ENCODE measurements around the gene IPO8.
A peak's percentile ranks its signal among the peaks of the same experiment; 100 is the strongest.
"Not testable (repeated sequence)": the region's sequence is repeated elsewhere in the genome, so short reads cannot be mapped to it uniquely, and the experiment has no call there.

IPO8 gene

DNA sequence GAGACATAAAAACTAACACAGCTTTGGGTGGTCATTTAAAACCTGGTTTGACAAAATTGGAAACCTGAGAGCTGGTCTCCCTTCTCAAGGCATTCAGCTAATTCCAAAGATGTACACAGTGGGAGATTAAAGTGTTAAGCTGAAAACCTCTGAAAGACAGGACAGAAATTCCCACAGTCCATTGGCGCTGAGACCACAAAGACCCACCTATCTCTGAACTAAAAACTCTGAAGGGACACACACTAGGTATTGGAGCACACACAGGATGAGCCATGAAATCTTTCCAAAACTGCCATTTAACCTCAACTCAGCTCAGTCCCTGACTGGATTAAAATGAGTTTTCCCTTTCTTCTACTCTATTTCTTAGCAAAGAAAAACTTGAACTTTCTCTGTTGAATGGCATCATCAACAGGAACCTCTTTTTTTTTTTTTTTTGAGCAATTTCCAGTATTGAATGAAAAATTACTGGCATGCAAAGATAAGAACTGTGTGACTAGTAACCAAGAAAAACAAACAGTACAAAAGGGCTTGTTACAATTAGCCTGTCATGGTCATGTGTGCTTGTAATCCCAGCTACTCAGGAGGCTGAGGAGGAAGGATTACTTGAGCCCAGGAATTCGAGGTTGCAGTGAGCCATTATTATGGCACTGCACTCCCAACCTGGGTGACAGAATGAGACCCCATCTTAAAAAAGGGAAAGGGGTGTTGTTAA is 82.4 kb downstream of the IPO8 start:
- H3K4me3 ChIP-seq = no peak overlapping the region
- in situ Hi-C loops (cut with MboI; ENCODE audit: low sequenced_read_pairs) = no loop called here
- no peaks in the 10 kb centered on the region for H3K9me3 ChIP-seq
- H3K27me3 ChIP-seq (ENCODE audit: low read depth) = no peaks in the 10 kb centered on the region
- DNase-seq (ENCODE audit: low spot score in 2 of 2) = no peak
- no peaks in the 10 kb centered on the region for H3K36me3 ChIP-seq (replicated peaks)
- H3K4me1 ChIP-seq = peaks cover 6% of the 10 kb centered on the region

DNA sequence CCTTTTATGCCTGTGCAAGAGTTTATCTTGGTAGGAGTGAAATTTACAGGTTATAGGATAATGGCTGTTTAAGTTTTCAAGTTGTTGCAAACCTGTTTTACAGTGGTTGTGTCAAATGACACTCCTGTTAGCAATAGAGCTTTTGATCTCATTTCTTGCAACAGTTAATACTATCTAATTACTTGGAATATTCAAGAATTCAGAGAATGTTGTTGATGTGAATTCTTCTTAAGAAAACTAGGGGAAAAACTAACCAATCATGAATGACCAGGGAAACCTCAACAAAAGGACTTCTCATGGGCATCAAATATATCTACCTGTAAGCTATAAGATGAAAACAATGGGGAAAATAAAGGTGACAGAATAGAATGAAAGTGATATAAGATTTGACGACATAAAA is 85.0 kb downstream of the IPO8 start:
- H3K4me1 ChIP-seq = peaks cover 6% of the 10 kb centered on the region
- no peaks in the 10 kb centered on the region for H3K9me3 ChIP-seq
- no peaks in the 10 kb centered on the region for H3K27me3 ChIP-seq (ENCODE audit: low read depth)
- DNase-seq (ENCODE audit: low spot score in 2 of 2) = no peak
- no peak overlapping the region for H3K4me3 ChIP-seq
- in situ Hi-C loops (cut with MboI; ENCODE audit: low sequenced_read_pairs) = no loop called here
- no peaks in the 10 kb centered on the region for H3K36me3 ChIP-seq (replicated peaks)

DNA sequence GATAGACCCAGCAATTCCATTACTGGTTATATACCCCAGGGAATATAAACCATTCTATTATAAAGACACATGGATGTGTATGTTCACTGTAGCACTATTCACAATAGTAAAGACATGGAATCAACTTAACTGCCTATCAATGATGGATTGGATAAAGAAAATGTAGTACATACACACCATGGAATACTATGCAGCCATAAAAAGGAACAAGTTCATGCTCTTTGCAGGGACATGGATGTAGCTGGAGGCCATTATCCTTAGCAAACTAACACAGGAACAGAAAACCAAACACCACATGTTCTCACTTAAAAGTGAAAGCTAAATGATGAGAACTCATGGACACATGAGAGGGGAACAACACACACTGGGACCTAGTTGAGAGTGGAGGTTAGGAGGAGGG is 85.8 kb downstream of the IPO8 start:
- H3K36me3 ChIP-seq (replicated peaks); H3K4me1 ChIP-seq; H3K27me3 ChIP-seq (ENCODE audit: low read depth); DNase-seq (ENCODE audit: low spot score in 2 of 2); in situ Hi-C loops (cut with MboI; ENCODE audit: low sequenced_read_pairs); H3K4me3 ChIP-seq; H3K9me3 ChIP-seq: not testable (repeated sequence)

DNA sequence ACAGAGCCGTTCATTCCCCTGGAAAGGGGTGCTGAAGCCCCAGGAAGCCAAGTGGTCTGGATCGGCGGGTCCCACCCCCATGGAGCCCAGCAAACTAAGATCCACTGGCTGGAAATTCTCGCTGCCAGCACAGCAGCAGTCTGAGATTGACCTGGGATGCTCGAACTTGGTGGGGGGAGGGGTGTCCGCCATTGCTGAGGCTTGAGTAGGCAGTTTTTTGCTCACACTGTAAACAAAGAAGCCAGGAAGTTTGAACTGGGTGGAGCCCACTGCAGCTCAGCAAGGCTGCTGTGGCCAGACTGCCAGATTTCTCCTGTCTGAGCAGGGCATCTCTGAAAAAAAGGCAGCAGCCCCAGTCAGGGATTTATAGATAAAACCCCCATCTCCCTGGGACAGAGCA is 91.4 kb downstream of the IPO8 start:
- in situ Hi-C loops (cut with MboI; ENCODE audit: low sequenced_read_pairs); H3K4me3 ChIP-seq; DNase-seq (ENCODE audit: low spot score in 2 of 2); H3K27me3 ChIP-seq (ENCODE audit: low read depth); H3K36me3 ChIP-seq (replicated peaks); H3K9me3 ChIP-seq; H3K4me1 ChIP-seq: not testable (repeated sequence)

DNA sequence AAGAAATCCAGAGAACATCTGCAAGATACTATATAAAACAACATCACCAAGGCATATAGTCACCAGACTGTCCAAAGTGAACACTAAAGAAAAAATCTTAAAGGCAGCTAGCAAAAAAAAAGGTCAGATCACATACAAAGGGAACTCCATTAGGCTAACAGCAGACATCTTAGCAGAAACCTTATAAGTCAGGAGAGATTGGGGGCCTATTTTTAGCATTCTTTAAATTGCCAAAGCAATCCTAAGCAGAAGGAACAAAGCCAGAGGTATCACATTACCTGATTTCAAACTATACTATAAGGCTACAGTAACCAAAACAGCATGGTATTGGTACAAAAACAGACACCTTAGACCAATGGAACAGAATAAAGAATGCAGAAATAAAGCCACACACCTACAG is 92.5 kb downstream of the IPO8 start:
- in situ Hi-C loops (cut with MboI; ENCODE audit: low sequenced_read_pairs) = no loop called here
- no peak overlapping the region for H3K4me3 ChIP-seq
- DNase-seq (ENCODE audit: low spot score in 2 of 2) = no peak
- no peaks in the 10 kb centered on the region for H3K9me3 ChIP-seq
- no peaks in the 10 kb centered on the region for H3K27me3 ChIP-seq (ENCODE audit: low read depth)
- H3K4me1 ChIP-seq = peaks cover 16% of the 10 kb centered on the region
- no peaks in the 10 kb centered on the region for H3K36me3 ChIP-seq (replicated peaks)

DNA sequence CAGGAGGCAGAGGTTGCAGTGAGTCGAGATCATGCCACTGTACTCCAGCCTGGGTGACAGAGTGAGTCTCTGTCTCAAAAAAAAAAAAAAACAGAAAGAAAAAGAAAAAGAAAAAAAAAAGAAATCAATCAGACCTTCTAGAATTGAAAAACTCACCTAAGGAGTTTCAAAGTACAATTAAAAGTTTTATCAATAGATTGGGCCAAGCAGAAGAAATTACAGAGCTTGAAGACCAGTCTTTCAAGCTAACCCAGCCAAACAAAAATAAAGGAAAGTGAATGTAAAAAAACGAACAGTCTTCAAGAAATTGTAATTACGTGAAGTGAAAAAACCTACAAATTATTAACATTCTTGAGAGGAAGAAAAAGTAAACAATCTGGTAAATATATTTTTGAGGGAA is 93.0 kb downstream of the IPO8 start:
- no peak for DNase-seq (ENCODE audit: low spot score in 2 of 2)
- H3K27me3 ChIP-seq (ENCODE audit: low read depth) = no peaks in the 10 kb centered on the region
- in situ Hi-C loops (cut with MboI; ENCODE audit: low sequenced_read_pairs) = no loop called here
- H3K4me1 ChIP-seq = peaks cover 16% of the 10 kb centered on the region
- no peaks in the 10 kb centered on the region for H3K36me3 ChIP-seq (replicated peaks)
- H3K9me3 ChIP-seq = no peaks in the 10 kb centered on the region
- H3K4me3 ChIP-seq = no peak overlapping the region

DNA sequence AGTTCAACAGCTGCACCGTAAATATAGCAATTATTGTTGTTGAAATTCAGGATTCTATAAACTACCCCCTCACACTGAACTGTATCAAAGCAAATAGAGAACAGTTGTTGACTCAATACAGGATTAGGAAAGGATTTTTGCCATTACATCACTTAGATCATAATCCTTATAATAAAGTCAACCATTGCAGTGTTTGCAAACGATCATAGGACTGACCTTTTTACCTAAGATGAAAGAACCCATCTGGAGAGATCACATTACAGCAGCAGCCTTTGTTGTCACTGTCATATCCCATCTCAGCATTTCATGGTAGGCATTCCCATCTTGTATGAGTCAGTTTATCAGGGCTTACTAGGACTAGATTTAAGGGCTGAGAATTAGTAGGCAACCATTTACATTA is 96.1 kb downstream of the IPO8 start:
- peaks cover 16% of the 10 kb centered on the region for H3K4me1 ChIP-seq
- H3K4me3 ChIP-seq = no peak overlapping the region
- no peaks in the 10 kb centered on the region for H3K36me3 ChIP-seq (replicated peaks)
- in situ Hi-C loops (cut with MboI; ENCODE audit: low sequenced_read_pairs) = no loop called here
- H3K27me3 ChIP-seq (ENCODE audit: low read depth) = no peaks in the 10 kb centered on the region
- peak; percentile 21 to 81 for DNase-seq (ENCODE audit: low spot score in 2 of 2)
- no peaks in the 10 kb centered on the region for H3K9me3 ChIP-seq

DNA sequence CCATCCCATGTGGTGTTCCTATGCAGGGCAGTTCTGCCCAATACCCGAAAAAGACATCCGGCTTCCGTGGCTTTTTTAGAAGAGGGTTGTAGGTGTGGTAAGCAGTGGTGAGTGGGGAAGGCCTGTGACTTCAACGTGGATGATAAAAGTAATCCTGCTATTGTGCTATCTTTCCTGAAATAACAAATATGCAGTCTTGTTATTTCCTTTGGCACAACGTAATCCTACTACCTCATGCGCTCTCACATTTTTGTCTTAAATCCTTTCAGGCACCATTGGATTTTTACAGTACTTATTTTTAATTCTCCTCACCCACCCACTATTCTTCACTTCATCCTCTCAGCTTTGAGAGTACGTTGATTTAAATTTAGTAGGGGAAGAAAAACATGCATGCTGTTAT is 96.8 kb downstream of the IPO8 start:
- no peaks in the 10 kb centered on the region for H3K9me3 ChIP-seq
- no peaks in the 10 kb centered on the region for H3K27me3 ChIP-seq (ENCODE audit: low read depth)
- H3K4me3 ChIP-seq = no peak overlapping the region
- in situ Hi-C loops (cut with MboI; ENCODE audit: low sequenced_read_pairs) = no loop called here
- DNase-seq (ENCODE audit: low spot score in 2 of 2) = peak; percentile 22 to 57
- no peaks in the 10 kb centered on the region for H3K36me3 ChIP-seq (replicated peaks)
- H3K4me1 ChIP-seq = peaks cover 16% of the 10 kb centered on the region

DNA sequence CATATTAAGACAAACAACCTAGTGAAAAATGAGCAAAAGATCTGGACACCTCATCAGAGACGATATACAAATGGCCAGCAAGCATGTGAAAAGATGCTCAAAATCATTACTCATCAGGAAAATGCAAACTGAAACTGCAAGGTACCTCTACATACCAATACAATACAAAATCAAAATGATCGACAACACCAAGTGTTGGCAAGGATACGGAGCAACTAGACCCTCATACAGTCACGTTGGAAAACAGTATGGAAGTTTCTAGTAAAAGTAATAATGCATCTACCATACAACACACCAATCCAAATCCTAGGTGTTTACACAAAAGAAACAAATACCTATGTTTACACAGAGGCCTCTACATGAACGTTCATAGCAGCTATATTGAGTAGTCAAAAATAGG is 99.9 kb downstream of the IPO8 start:
- DNase-seq (ENCODE audit: low spot score in 2 of 2) = no peak
- no peaks in the 10 kb centered on the region for H3K9me3 ChIP-seq
- no peaks in the 10 kb centered on the region for H3K27me3 ChIP-seq (ENCODE audit: low read depth)
- H3K36me3 ChIP-seq (replicated peaks) = no peaks in the 10 kb centered on the region
- peaks cover 16% of the 10 kb centered on the region for H3K4me1 ChIP-seq
- no peak overlapping the region for H3K4me3 ChIP-seq
- in situ Hi-C loops (cut with MboI; ENCODE audit: low sequenced_read_pairs) = no loop called here

DNA sequence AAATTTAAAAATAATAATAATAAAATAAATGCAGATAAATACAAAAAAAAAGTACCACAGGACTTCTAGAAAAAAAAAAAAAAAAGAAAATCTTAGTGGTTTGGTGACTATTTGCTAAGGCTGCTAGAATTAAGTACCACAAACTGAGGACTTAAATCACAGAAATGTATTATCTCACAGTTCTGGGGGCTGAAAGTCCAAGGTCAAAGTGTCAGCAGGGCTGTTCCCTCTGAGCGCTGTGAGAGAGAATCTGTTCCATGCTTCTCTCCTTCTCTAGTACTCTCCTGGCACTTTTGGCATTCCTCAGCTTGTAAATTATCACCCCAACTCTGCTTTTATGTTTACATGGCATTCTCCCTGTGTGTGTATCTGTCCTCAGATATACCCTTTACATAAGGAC is 101.2 kb downstream of the IPO8 start:
- in situ Hi-C loops (cut with MboI; ENCODE audit: low sequenced_read_pairs) = no loop called here
- no peaks in the 10 kb centered on the region for H3K36me3 ChIP-seq (replicated peaks)
- DNase-seq (ENCODE audit: low spot score in 2 of 2) = no peak
- H3K4me3 ChIP-seq = no peak overlapping the region
- no peaks in the 10 kb centered on the region for H3K27me3 ChIP-seq (ENCODE audit: low read depth)
- H3K4me1 ChIP-seq = peaks cover 11% of the 10 kb centered on the region
- H3K9me3 ChIP-seq = no peaks in the 10 kb centered on the region

DNA sequence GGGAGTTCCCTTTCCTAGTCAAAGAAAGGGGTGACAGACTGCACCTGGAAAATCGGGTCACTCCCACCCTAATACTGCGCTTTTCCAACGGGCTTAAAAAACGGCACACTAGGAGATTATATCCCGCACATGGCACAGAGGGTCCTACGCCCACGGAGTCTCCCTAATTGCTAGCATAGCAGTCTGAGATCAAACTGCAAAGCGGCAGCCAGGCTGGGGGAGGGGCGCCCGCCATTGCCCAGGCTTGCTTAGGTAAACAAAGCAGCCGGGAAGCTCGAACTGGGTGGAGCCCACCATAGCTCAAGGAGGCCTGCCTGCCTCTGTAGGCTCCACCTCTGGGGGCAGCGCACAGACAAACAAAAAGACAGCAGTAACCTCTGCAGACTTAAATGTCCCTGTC is 107.1 kb downstream of the IPO8 start:
- in situ Hi-C loops (cut with MboI; ENCODE audit: low sequenced_read_pairs) = not testable (repeated sequence)

DNA sequence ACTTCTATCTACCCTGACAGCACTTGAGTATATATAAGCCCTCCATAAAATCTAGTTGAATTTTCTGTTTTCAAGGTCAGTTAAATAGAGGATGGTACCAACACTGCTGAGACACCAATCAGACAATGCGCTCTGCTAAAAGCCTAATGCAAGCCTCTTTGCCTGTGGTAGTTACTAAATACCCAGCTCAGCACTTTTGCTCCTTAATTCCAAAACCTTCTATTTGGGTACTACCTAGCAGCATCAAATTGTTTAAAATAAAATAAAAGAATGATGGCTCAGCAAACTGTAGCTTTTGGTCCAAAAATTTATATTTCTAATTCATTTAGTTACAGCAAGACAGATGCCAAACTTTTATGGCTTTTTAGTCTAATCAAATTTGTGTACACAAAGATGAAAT is 107.9 kb downstream of the IPO8 start:
- Histone ChIP-seq H3K27me3 (ENCODE audit: low read depth) (no peaks in the 10 kb centered on the region; the same call in 1 of the 2 replicates), H3K9me3 (no peaks in the 10 kb centered on the region), H3K4me3 (no peak overlapping the region), H3K36me3 (replicated peaks) (no peaks in the 10 kb centered on the region), H3K4me1 (no peaks in the 10 kb centered on the region)
- no peak for DNase-seq (ENCODE audit: low spot score in 2 of 2)
- in situ Hi-C loops (cut with MboI; ENCODE audit: low sequenced_read_pairs) = no loop called here

More for the DNA sequence above, 107.1 kb downstream of the IPO8 start:
- not testable (repeated sequence) for H3K4me1 ChIP-seq; H3K27me3 ChIP-seq (ENCODE audit: low read depth); H3K4me3 ChIP-seq; DNase-seq (ENCODE audit: low spot score in 2 of 2); H3K36me3 ChIP-seq (replicated peaks); H3K9me3 ChIP-seq

DNA sequence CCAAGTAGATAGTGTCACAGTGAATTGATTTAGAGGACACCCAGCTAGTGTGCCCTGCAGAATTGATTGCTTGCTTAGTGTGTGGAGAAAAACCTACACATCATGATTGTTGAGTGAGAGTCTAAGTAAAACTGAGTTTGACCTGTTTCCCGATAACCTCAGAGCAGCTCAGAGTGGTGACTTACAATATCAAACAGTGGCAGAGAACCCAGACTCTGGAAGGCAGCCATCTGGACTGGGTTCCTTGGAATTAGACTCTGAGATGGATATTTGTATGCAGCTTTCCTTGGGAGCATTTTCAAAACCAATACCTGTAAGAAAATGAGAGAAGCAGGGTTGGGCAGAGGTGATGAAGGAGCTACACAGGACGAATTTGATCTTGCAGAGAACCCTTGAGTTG is 109.8 kb downstream of the IPO8 start:
- in situ Hi-C loops (cut with MboI; ENCODE audit: low sequenced_read_pairs) = no loop called here

DNA sequence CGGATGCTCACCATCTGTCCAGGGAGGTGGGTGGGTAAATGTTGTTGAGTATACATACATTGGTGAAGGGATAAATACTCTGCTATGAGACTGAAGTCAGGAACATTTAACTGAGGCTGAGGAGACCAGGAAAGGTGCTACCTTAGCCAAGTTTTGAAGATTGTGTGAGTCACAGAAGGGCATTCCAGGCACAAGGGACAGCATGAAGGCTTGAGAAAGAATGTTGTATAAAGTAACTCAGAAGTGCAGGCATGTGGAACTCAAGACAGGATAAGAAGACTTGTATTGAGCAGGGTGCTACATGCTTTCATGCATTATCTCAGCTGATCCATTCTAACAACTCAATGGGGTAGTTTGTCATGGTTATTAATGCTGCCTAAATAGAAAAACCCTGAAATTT is 112.7 kb downstream of the IPO8 start:
- in situ Hi-C loops (cut with MboI; ENCODE audit: low sequenced_read_pairs) = no loop called here

More for the DNA sequence above, 109.8 kb downstream of the IPO8 start:
- no peaks in the 10 kb centered on the region; the same call in 1 of the 2 replicates for H3K27me3 ChIP-seq (ENCODE audit: low read depth)
- no peaks in the 10 kb centered on the region for H3K4me1 ChIP-seq
- DNase-seq (ENCODE audit: low spot score in 2 of 2) = no peak
- no peak overlapping the region for H3K4me3 ChIP-seq
- H3K9me3 ChIP-seq = no peaks in the 10 kb centered on the region
- no peaks in the 10 kb centered on the region for H3K36me3 ChIP-seq (replicated peaks)

DNA sequence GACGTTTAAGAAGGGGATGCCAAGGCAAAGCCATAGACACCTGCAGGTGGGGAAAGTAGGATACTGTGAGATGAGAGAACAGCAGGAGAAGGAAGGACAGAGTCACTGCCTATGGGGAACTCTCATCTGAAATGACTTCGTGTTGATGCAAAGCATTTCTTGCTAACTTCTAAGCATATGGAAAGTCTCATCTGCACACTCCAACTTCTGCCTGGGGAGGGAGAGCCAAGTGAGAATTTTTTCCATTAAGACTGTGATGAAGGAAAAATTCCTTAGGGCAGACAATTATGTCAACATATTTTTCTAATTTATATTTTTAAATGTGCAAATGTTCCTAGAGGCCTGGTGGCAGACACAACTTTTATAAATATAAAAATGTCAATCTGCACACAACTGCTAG is 115.3 kb downstream of the IPO8 start:
- Histone ChIP-seq H3K36me3 (replicated peaks) (no peaks in the 10 kb centered on the region), H3K4me1 (no peaks in the 10 kb centered on the region), H3K27me3 (ENCODE audit: low read depth) (no peaks in the 10 kb centered on the region), H3K9me3 (no peaks in the 10 kb centered on the region), H3K4me3 (no peak overlapping the region)
- DNase-seq (ENCODE audit: low spot score in 2 of 2) = no peak
- in situ Hi-C loops (cut with MboI; ENCODE audit: low sequenced_read_pairs) = no loop called here

More for the DNA sequence above, 112.7 kb downstream of the IPO8 start:
- Histone ChIP-seq H3K4me3 (no peak overlapping the region), H3K36me3 (replicated peaks) (no peaks in the 10 kb centered on the region), H3K4me1 (no peaks in the 10 kb centered on the region), H3K9me3 (no peaks in the 10 kb centered on the region), H3K27me3 (ENCODE audit: low read depth) (no peaks in the 10 kb centered on the region; the same call in 1 of the 2 replicates)
- no peak for DNase-seq (ENCODE audit: low spot score in 2 of 2)
